RCC 7860 (cell line): ENCODE measurements around the gene TSPEAR.

Experiments used
- DNase-seq: peaks from one replicate; pipeline ENCODE4 v3.0.0-alpha.2; 2015; ENCODE audit warnings: low spot score
- FAIRE-seq: peaks from 2 replicates; lab custom pipeline; 2012; peaks lifted over from hg19 to GRCh38; lab: Jason Lieb, UNC

The TSPEAR gene

GRCh38 chr21:44723177-44724131 is 12.1 kb upstream of the TSPEAR start:
- DNase-seq: no peak
- no peak for FAIRE-seq

- FAIRE-seq (no peak), DNase-seq (no peak)
These were observed 11.4 kb upstream of the TSPEAR start for GRCh38 chr21:44722731-44723130.

- DNase-seq (no peak), FAIRE-seq (no peak)
These were observed 8.8 kb upstream of the TSPEAR start for GRCh38 chr21:44720170-44720569.

GRCh38 chr21:44718571-44718970 is 7.2 kb upstream of the TSPEAR start:
- FAIRE-seq (no peak), DNase-seq (no peak)

GRCh38 chr21:44718093-44718492 is 6.7 kb upstream of the TSPEAR start:
- FAIRE-seq (no peak), DNase-seq (no peak)

GRCh38 chr21:44716984-44717383 is 5.6 kb upstream of the TSPEAR start:
- DNase-seq: no peak
- no peak for FAIRE-seq

GRCh38 chr21:44714905-44715304 is 3.5 kb upstream of the TSPEAR start:
- DNase-seq: no peak
- no peak for FAIRE-seq

GRCh38 chr21:44713846-44714245 is 2.5 kb upstream of the TSPEAR start:
- DNase-seq: no peak
- FAIRE-seq: no peak

GRCh38 chr21:44713130-44713529 is 1.8 kb upstream of the TSPEAR start:
- no peak for FAIRE-seq
- no peak for DNase-seq

- no peak for DNase-seq
- no peak for FAIRE-seq
These were observed 1.0 kb upstream of the TSPEAR start for GRCh38 chr21:44712203-44713028.

GRCh38 chr21:44710756-44711326 is 531 bp downstream of the TSPEAR start:
- FAIRE-seq (no peak), DNase-seq (no peak)

GRCh38 chr21:44710294-44710665 is 1.1 kb downstream of the TSPEAR start:
- no peak for DNase-seq
- no peak for FAIRE-seq

- DNase-seq (no peak), FAIRE-seq (no peak)
These were observed 1.7 kb downstream of the TSPEAR start for GRCh38 chr21:44709426-44710293.

GRCh38 chr21:44708866-44709425 is 2.4 kb downstream of the TSPEAR start:
- FAIRE-seq (no peak), DNase-seq (no peak)

- no peak for DNase-seq
- FAIRE-seq: no peak
These were observed 3.0 kb downstream of the TSPEAR start for GRCh38 chr21:44708213-44708865.

- FAIRE-seq: no peak
These were observed 4.4 kb downstream of the TSPEAR start for GRCh38 chr21:44706706-44707581.

GRCh38 chr21:44706026-44706705 is 5.2 kb downstream of the TSPEAR start:
- no peak for DNase-seq
- FAIRE-seq: no peak

More at GRCh38 chr21:44706706-44707581, 4.4 kb downstream of the TSPEAR start:
- DNase-seq: no peak

GRCh38 chr21:44704636-44705001 is 6.8 kb downstream of the TSPEAR start:
- no peak for DNase-seq
- FAIRE-seq: no peak
